Measurements from ENCODE around the gene MTTP.

The MTTP gene

GRCh38 chr4:99587803-99588202, 13.2 kb downstream of the MTTP start:
- Histone ChIP-seq H3K36me3 (ENCODE audit: control insufficient read depth, insufficient read depth, low read length) (no peaks in the 10 kb centered on the region), H3K27ac (ENCODE audit: insufficient read depth, low read length, poor library complexity, severe bottlenecking) (no peak overlapping the region), H3K27me3 (replicated peaks; ENCODE audit: control insufficient read depth, insufficient read depth, low read length, poor library complexity, severe bottlenecking) (no peaks in the 10 kb centered on the region), H3K4me3 (ENCODE audit: insufficient read depth, low read depth, low read length, poor library complexity, severe bottlenecking) (no peak overlapping the region), H3K9me3 (ENCODE audit: control insufficient read depth, low read length) (no peaks in the 10 kb centered on the region), H3K4me1 (ENCODE audit: control insufficient read depth, insufficient read depth, low read length, poor library complexity, severe bottlenecking) (no peaks in the 10 kb centered on the region)
- no peak for DNase-seq

- no peaks in the 10 kb centered on the region for H3K9me3 ChIP-seq (ENCODE audit: control insufficient read depth, low read length)
These were observed 17.1 kb downstream of the MTTP start for GRCh38 chr4:99591757-99592156.

DNA sequence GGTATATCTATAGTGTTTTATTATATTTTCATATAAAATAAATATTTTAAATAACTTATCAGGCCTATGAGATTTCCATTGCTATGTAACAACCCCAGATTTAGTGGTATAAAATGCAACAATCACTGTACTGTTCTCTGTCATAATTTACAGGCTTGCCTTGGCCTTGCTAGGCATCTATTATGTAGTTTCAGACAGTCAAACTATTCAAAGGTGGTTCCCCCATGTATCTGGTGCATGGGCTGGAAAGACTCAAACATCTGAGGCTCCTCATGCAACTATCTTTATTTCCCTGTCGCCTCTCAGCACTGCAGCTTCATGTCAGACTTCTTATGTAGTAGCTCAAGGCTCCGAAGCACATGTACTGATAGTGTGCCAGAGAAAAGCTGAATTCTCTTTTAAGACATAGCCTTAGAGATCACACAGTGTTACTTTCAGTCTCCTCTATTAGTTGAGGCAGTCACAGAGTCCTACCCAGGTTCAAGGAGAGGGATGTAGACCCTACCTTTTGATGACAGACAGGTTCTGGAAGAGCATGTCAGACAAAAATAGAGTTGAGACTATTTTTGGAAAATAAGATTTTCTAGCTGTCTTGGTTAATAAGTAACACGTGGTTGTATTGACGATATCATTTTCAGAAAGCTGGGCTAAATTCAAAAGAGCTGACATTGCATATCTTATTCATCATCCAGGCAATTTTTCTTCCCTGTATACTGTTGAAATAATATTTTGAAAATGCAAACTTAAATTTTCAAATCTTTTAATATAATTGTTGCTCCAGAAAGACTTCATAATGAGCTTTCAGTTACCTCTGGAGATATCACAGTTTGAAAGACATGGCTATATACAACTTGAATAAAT, 19.4 kb downstream of the MTTP start:
- no peak overlapping the region for H3K27ac ChIP-seq (ENCODE audit: insufficient read depth, low read length, poor library complexity, severe bottlenecking)
- no peaks in the 10 kb centered on the region for H3K4me1 ChIP-seq (ENCODE audit: control insufficient read depth, insufficient read depth, low read length, poor library complexity, severe bottlenecking)
- no peaks in the 10 kb centered on the region for H3K9me3 ChIP-seq (ENCODE audit: control insufficient read depth, low read length)
- H3K27me3 ChIP-seq (replicated peaks; ENCODE audit: control insufficient read depth, insufficient read depth, low read length, poor library complexity, severe bottlenecking), result no peaks in the 10 kb centered on the region
- no peaks in the 10 kb centered on the region for H3K36me3 ChIP-seq (ENCODE audit: control insufficient read depth, insufficient read depth, low read length)
- H3K4me3 ChIP-seq (ENCODE audit: insufficient read depth, low read depth, low read length, poor library complexity, severe bottlenecking), result no peak overlapping the region
- DNase-seq, result no peak

More at GRCh38 chr4:99591757-99592156, 17.1 kb downstream of the MTTP start:
- Histone ChIP-seq H3K4me1 (ENCODE audit: control insufficient read depth, insufficient read depth, low read length, poor library complexity, severe bottlenecking) (no peaks in the 10 kb centered on the region), H3K27ac (ENCODE audit: insufficient read depth, low read length, poor library complexity, severe bottlenecking) (no peak overlapping the region), H3K4me3 (ENCODE audit: insufficient read depth, low read depth, low read length, poor library complexity, severe bottlenecking) (no peak overlapping the region), H3K27me3 (replicated peaks; ENCODE audit: control insufficient read depth, insufficient read depth, low read length, poor library complexity, severe bottlenecking) (no peaks in the 10 kb centered on the region), H3K36me3 (ENCODE audit: control insufficient read depth, insufficient read depth, low read length) (no peaks in the 10 kb centered on the region)
- no peak for DNase-seq

DNA sequence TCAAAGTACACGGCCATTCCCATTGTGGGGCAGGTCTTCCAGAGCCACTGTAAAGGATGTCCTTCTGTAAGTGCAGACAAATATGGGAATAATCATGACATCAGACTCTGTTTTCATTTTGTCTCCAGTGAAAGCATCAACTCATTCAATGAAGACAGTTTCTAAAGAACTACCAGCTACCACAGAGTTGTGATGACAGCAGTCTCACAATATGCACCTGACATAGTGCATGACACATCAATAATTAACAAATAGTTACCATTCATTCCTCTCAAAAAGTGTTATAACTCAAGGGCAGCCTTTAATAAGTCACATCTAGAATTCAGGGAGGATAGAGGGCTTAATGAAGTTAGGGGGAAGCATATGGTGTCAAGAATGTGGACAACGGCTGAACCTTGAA, 20.2 kb downstream of the MTTP start:
- DNase-seq, result no peak
- no peaks in the 10 kb centered on the region for H3K27me3 ChIP-seq (replicated peaks; ENCODE audit: control insufficient read depth, insufficient read depth, low read length, poor library complexity, severe bottlenecking)
- H3K27ac ChIP-seq (ENCODE audit: insufficient read depth, low read length, poor library complexity, severe bottlenecking), result no peak overlapping the region
- H3K4me1 ChIP-seq (ENCODE audit: control insufficient read depth, insufficient read depth, low read length, poor library complexity, severe bottlenecking), result no peaks in the 10 kb centered on the region
- no peak overlapping the region for H3K4me3 ChIP-seq (ENCODE audit: insufficient read depth, low read depth, low read length, poor library complexity, severe bottlenecking)
- H3K9me3 ChIP-seq (ENCODE audit: control insufficient read depth, low read length), result no peaks in the 10 kb centered on the region
- H3K36me3 ChIP-seq (ENCODE audit: control insufficient read depth, insufficient read depth, low read length), result no peaks in the 10 kb centered on the region

DNA sequence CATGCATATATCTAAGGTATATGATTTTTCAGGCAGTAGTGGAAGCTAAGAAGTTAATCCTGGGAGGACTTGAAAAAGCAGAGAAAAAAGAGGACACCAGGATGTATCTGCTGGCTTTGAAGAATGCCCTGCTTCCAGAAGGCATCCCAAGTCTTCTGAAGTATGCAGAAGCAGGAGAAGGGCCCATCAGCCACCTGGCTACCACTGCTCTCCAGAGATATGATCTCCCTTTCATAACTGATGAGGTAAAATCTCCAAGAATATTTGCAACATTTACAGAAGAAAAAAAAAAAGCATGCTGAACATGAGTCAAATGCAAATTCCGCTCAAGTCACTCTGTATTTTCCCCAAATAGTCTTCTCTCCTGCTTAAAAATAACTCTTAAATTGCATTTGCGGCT, 32.1 kb downstream of the MTTP start:
- no peaks in the 10 kb centered on the region for H3K9me3 ChIP-seq (ENCODE audit: control insufficient read depth, low read length)
- no peak for DNase-seq
- no peaks in the 10 kb centered on the region for H3K4me1 ChIP-seq (ENCODE audit: control insufficient read depth, insufficient read depth, low read length, poor library complexity, severe bottlenecking)
- H3K27me3 ChIP-seq (replicated peaks; ENCODE audit: control insufficient read depth, insufficient read depth, low read length, poor library complexity, severe bottlenecking), result no peaks in the 10 kb centered on the region
- no peaks in the 10 kb centered on the region for H3K36me3 ChIP-seq (ENCODE audit: control insufficient read depth, insufficient read depth, low read length)
- no peak overlapping the region for H3K27ac ChIP-seq (ENCODE audit: insufficient read depth, low read length, poor library complexity, severe bottlenecking)
- H3K4me3 ChIP-seq (ENCODE audit: insufficient read depth, low read depth, low read length, poor library complexity, severe bottlenecking), result no peak overlapping the region

GRCh38 chr4:99608417-99608816, 33.8 kb downstream of the MTTP start:
- Histone ChIP-seq H3K36me3 (ENCODE audit: control insufficient read depth, insufficient read depth, low read length) (no peaks in the 10 kb centered on the region), H3K4me3 (ENCODE audit: insufficient read depth, low read depth, low read length, poor library complexity, severe bottlenecking) (no peak overlapping the region), H3K4me1 (ENCODE audit: control insufficient read depth, insufficient read depth, low read length, poor library complexity, severe bottlenecking) (no peaks in the 10 kb centered on the region), H3K9me3 (ENCODE audit: control insufficient read depth, low read length) (no peaks in the 10 kb centered on the region), H3K27ac (ENCODE audit: insufficient read depth, low read length, poor library complexity, severe bottlenecking) (no peak overlapping the region), H3K27me3 (replicated peaks; ENCODE audit: control insufficient read depth, insufficient read depth, low read length, poor library complexity, severe bottlenecking) (no peaks in the 10 kb centered on the region)
- no peak for DNase-seq

DNA sequence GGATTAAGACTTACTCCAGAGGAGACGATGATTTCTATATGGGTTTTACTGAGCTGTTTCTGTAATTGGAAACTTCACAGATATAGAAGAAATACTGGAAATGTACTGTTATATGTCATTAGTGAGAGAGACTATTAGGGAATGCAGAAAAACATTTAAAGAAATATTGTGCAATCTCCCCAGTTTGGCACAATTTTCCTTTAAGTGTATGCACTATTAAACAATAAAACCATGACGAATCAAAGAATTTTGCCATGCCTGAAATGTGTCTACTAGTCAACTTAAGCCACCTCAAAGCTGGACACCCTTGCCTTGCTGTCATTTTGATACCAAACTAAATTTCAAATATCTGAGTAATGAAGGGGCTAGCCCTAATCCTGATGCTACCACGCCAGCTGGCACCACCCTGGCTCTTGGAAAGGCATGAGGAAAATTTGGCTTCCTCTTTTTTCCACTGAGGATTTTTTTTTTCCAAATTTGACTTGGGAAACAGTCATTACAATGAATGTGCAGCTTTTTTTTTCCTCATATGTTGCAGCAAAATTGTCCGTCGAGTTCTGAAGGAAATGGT, 36.1 kb downstream of the MTTP start:
- Histone ChIP-seq H3K4me3 (ENCODE audit: insufficient read depth, low read depth, low read length, poor library complexity, severe bottlenecking) (no peak overlapping the region), H3K27ac (ENCODE audit: insufficient read depth, low read length, poor library complexity, severe bottlenecking) (no peak overlapping the region), H3K27me3 (replicated peaks; ENCODE audit: control insufficient read depth, insufficient read depth, low read length, poor library complexity, severe bottlenecking) (no peaks in the 10 kb centered on the region), H3K36me3 (ENCODE audit: control insufficient read depth, insufficient read depth, low read length) (no peaks in the 10 kb centered on the region), H3K9me3 (ENCODE audit: control insufficient read depth, low read length) (no peaks in the 10 kb centered on the region), H3K4me1 (ENCODE audit: control insufficient read depth, insufficient read depth, low read length, poor library complexity, severe bottlenecking) (no peaks in the 10 kb centered on the region)
- no peak for DNase-seq

GRCh38 chr4:99612281-99612680, 37.7 kb downstream of the MTTP start:
- H3K4me1 ChIP-seq (ENCODE audit: control insufficient read depth, insufficient read depth, low read length, poor library complexity, severe bottlenecking), result no peaks in the 10 kb centered on the region
- no peaks in the 10 kb centered on the region for H3K9me3 ChIP-seq (ENCODE audit: control insufficient read depth, low read length)
- no peaks in the 10 kb centered on the region for H3K27me3 ChIP-seq (replicated peaks; ENCODE audit: control insufficient read depth, insufficient read depth, low read length, poor library complexity, severe bottlenecking)
- no peak overlapping the region for H3K27ac ChIP-seq (ENCODE audit: insufficient read depth, low read length, poor library complexity, severe bottlenecking)
- no peak for DNase-seq
- H3K36me3 ChIP-seq (ENCODE audit: control insufficient read depth, insufficient read depth, low read length), result no peaks in the 10 kb centered on the region
- no peak overlapping the region for H3K4me3 ChIP-seq (ENCODE audit: insufficient read depth, low read depth, low read length, poor library complexity, severe bottlenecking)

DNA sequence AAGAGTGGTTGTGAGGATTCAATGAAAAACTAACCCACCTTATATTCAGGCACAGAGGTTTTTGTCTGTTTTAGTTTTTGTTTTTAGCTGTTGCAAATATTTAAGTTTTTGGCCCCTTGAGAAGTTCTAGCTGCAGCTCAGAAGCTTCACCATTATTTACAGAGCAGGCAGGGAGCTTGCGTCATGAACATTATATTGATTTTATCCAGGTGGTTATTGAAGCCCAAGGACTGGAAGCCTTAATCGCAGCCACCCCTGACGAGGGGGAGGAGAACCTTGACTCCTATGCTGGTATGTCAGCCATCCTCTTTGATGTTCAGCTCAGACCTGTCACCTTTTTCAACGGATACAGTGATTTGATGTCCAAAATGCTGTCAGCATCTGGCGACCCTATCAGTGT, 38.1 kb downstream of the MTTP start:
- Histone ChIP-seq H3K4me3 (ENCODE audit: insufficient read depth, low read depth, low read length, poor library complexity, severe bottlenecking) (no peak overlapping the region), H3K4me1 (ENCODE audit: control insufficient read depth, insufficient read depth, low read length, poor library complexity, severe bottlenecking) (no peaks in the 10 kb centered on the region), H3K27me3 (replicated peaks; ENCODE audit: control insufficient read depth, insufficient read depth, low read length, poor library complexity, severe bottlenecking) (no peaks in the 10 kb centered on the region), H3K36me3 (ENCODE audit: control insufficient read depth, insufficient read depth, low read length) (no peaks in the 10 kb centered on the region), H3K27ac (ENCODE audit: insufficient read depth, low read length, poor library complexity, severe bottlenecking) (no peak overlapping the region), H3K9me3 (ENCODE audit: control insufficient read depth, low read length) (no peaks in the 10 kb centered on the region)
- DNase-seq, result no peak

- no peaks in the 10 kb centered on the region for H3K36me3 ChIP-seq (ENCODE audit: control insufficient read depth, insufficient read depth, low read length)
- peaks cover 6% of the 10 kb centered on the region for H3K27me3 ChIP-seq (replicated peaks; ENCODE audit: control insufficient read depth, insufficient read depth, low read length, poor library complexity, severe bottlenecking)
- H3K4me1 ChIP-seq (ENCODE audit: control insufficient read depth, insufficient read depth, low read length, poor library complexity, severe bottlenecking), result no peaks in the 10 kb centered on the region
- H3K4me3 ChIP-seq (ENCODE audit: insufficient read depth, low read depth, low read length, poor library complexity, severe bottlenecking), result no peak overlapping the region
- DNase-seq, result no peak
- no peak overlapping the region for H3K27ac ChIP-seq (ENCODE audit: insufficient read depth, low read length, poor library complexity, severe bottlenecking)
- H3K9me3 ChIP-seq (ENCODE audit: control insufficient read depth, low read length), result no peaks in the 10 kb centered on the region
These were observed 39.9 kb downstream of the MTTP start for GRCh38 chr4:99614491-99614890.

All from effector memory CD4-positive, alpha-beta T cell (primary cell).